H1 (cell line): ENCODE results near the gene CACNA1A. TPM values are rescaled to one million over a fixed set of nuclear protein-coding genes. Genes with fewer than 3 reads are reported as not detected.
A peak's percentile ranks its signal among the peaks of the same experiment; 100 is the strongest.
"Not testable (repeated sequence)": the region's sequence is repeated elsewhere in the genome, so short reads cannot be mapped to it uniquely, and the experiment has no call there.

Source experiments
- CTCF ChIA-PET: fragments of 300-600 bp; sonication (Branson Sonifier 250); formaldehyde crosslinking; loops from one replicate; lab custom pipeline; 2021; ENCODE audit not compliant: partially characterized antibody; lab: Charles Lee
- POLR2A ChIA-PET: fragments of 300-600 bp; sonication (Branson Sonifier 250); formaldehyde crosslinking; loops from one replicate; lab custom pipeline; 2021; ENCODE audit warnings: inconsistent platforms; ENCODE audit not compliant: partially characterized antibody; lab: Charles Lee
- DNase-seq, 2 experiments: peaks; one replicate each; pipeline versions ENCODE4 v3.0.0 to v3.0.0-alpha.2; 2010 to 2022; ENCODE audit warnings: low spot score in 2 of 2, low read depth in 1 of 2, mixed read lengths in 1 of 2
- FAIRE-seq: peaks from 2 replicates; lab custom pipeline; 2011; peaks lifted over from hg19 to GRCh38; lab: Jason Lieb, UNC
- H2AFZ ChIP-seq: 2 replicates; pipeline ENCODE4 v1.8.1; 2012; ENCODE audit warnings: low read length, inconsistent platforms
- H2AK5ac ChIP-seq: 2 replicates; pipeline ENCODE4 v1.6.1; 2013; ENCODE audit warnings: low read depth, low read length
- H2BK120ac ChIP-seq: replicated peaks from 2 replicates; pipeline ENCODE3; 2013; ENCODE audit warnings: low read depth, low read length, inconsistent platforms
- H2BK12ac ChIP-seq: 2 replicates; pipeline ENCODE4 v1.6.1; 2013; ENCODE audit warnings: low read depth, low read length
- H2BK15ac ChIP-seq: 2 replicates; pipeline ENCODE4 v1.6.1; 2013; ENCODE audit warnings: low read length
- H2BK20ac ChIP-seq: 2 replicates; pipeline ENCODE4 v1.6.1; 2013; ENCODE audit warnings: low read length
- H2BK5ac ChIP-seq: 2 replicates; pipeline ENCODE4 v1.6.1; 2013; ENCODE audit warnings: low read depth, low read length
- H3K14ac ChIP-seq: 2 replicates; pipeline ENCODE4 v1.6.1; 2013; ENCODE audit warnings: inconsistent platforms; ENCODE audit not compliant: insufficient read length
- H3K18ac ChIP-seq: 2 replicates; pipeline ENCODE4 v1.6.1; 2013; ENCODE audit warnings: low read length; ENCODE audit errors: extremely low read depth
- H3K23ac ChIP-seq: 2 replicates; pipeline ENCODE4 v1.6.1; 2013; ENCODE audit warnings: inconsistent platforms; ENCODE audit not compliant: insufficient read length
- H3K23me2 ChIP-seq: 2 replicates; pipeline ENCODE4 v1.6.1; 2013; ENCODE audit warnings: low read depth, low read length
- H3K27ac ChIP-seq: 2 replicates; pipeline ENCODE4 v1.6.1; 2011; ENCODE audit warnings: low read depth, low read length, inconsistent platforms
- H3K27me3 ChIP-seq, 4 experiments: replicated peaks in 1 of 4; 1 replicate in 1 of 4; 2 replicates in 3 of 4; pipeline versions ENCODE4 v1.6.1 to v1.8.1; 2011 to 2013; ENCODE audit warnings: low read length in 3 of 4, mild to moderate bottlenecking in 3 of 4, inconsistent platforms in 2 of 4, mixed read lengths in 2 of 4, moderate library complexity in 1 of 4; ENCODE audit not compliant: control insufficient read depth in 3 of 4, insufficient read depth in 3 of 4; ENCODE audit errors: extremely low read depth in 1 of 4
- H3K36me3 ChIP-seq, 4 experiments: 2 replicates each; pipeline versions ENCODE4 v1.6.1 to v1.8.1; 2011 to 2013; ENCODE audit warnings: mild to moderate bottlenecking in 4 of 4, low read length in 3 of 4, moderate library complexity in 2 of 4, control low read depth in 1 of 4, inconsistent platforms in 1 of 4; ENCODE audit not compliant: insufficient read depth in 4 of 4, control insufficient read depth in 2 of 4
- H3K4ac ChIP-seq: replicated peaks from 2 replicates; pipeline ENCODE3; 2013; ENCODE audit warnings: low read length, low read depth, mixed read lengths, inconsistent platforms; ENCODE audit not compliant: insufficient read length
- H3K4me1 ChIP-seq, 4 experiments: replicated peaks in 1 of 4; 1 replicate in 1 of 4; 2 replicates in 3 of 4; pipeline versions ENCODE4 v1.6.1 to v1.8.1; 2011 to 2013; ENCODE audit warnings: low read length in 3 of 4, inconsistent platforms in 2 of 4, mixed read lengths in 1 of 4; ENCODE audit not compliant: insufficient read depth in 4 of 4, control insufficient read depth in 3 of 4
- H3K4me2 ChIP-seq, 2 experiments: 2 replicates each; pipeline versions ENCODE4 v1.6.1 to v1.8.1; 2011 to 2013; ENCODE audit warnings: low read depth in 2 of 2, low read length in 2 of 2, control low read depth in 1 of 2, inconsistent platforms in 1 of 2, mild to moderate bottlenecking in 1 of 2; ENCODE audit not compliant: insufficient read depth in 1 of 2
- H3K4me3 ChIP-seq, 4 experiments: fragments of 200-600, 300-600 bp in 1 of 4; sonication (generic), shearing (Covaris generic), sonication (Bioruptor Twin) in 1 of 4; 2 replicates each; pipeline versions ENCODE4 v1.5.1 to v1.8.1; 2011 to 2016; ENCODE audit warnings: low read length in 4 of 4, low read depth in 3 of 4, control low read depth in 2 of 4, inconsistent platforms in 2 of 4, mild to moderate bottlenecking in 2 of 4, mixed read lengths in 1 of 4, moderate library complexity in 1 of 4; ENCODE audit not compliant: insufficient read depth in 2 of 4; ENCODE audit errors: extremely low read depth in 1 of 4
- H3K56ac ChIP-seq: replicated peaks from 2 replicates; pipeline ENCODE3; 2013; ENCODE audit warnings: low read depth, mild to moderate bottlenecking, mixed read lengths, low read length, inconsistent platforms; ENCODE audit not compliant: insufficient read length
- H3K79me1 ChIP-seq: 2 replicates; pipeline ENCODE4 v1.6.1; 2013; ENCODE audit warnings: low read depth, low read length, control low read depth
- H3K79me2 ChIP-seq, 2 experiments: 2 replicates each; pipeline versions ENCODE4 v1.6.1 to v1.8.1; 2012 to 2013; ENCODE audit warnings: low read length in 2 of 2, mild to moderate bottlenecking in 2 of 2, inconsistent platforms in 1 of 2; ENCODE audit not compliant: insufficient read depth in 2 of 2, control insufficient read depth in 1 of 2
- H3K9ac ChIP-seq, 4 experiments: replicated peaks in 1 of 4; 1 replicate in 1 of 4; 2 replicates in 3 of 4; pipeline versions ENCODE4 v1.6.1 to v1.8.1; 2011 to 2013; ENCODE audit warnings: low read depth in 3 of 4, low read length in 3 of 4, control low read depth in 2 of 4, mild to moderate bottlenecking in 2 of 4, moderate library complexity in 2 of 4, inconsistent platforms in 1 of 4; ENCODE audit errors: extremely low read depth in 1 of 4
- H3K9me3 ChIP-seq, 2 experiments: 2 replicates each; pipeline versions ENCODE4 v1.6.1 to v1.8.1; 2012 to 2013; ENCODE audit warnings: mild to moderate bottlenecking in 2 of 2, moderate library complexity in 2 of 2, control low read depth in 1 of 2, inconsistent platforms in 1 of 2, low read depth in 1 of 2, low read length in 1 of 2, mixed read lengths in 1 of 2; ENCODE audit not compliant: insufficient read depth in 2 of 2
- H4K20me1 ChIP-seq, 2 experiments: replicated peaks in 1 of 2; 2 replicates each; pipeline versions ENCODE3 to v1.8.1; 2011 to 2013; ENCODE audit warnings: inconsistent platforms in 2 of 2, low read length in 2 of 2, mild to moderate bottlenecking in 1 of 2; ENCODE audit not compliant: insufficient read depth in 2 of 2, control insufficient read depth in 1 of 2
- H4K5ac ChIP-seq: 2 replicates; pipeline ENCODE4 v1.6.1; 2013; ENCODE audit warnings: low read length, low read depth, mixed read lengths, inconsistent platforms; ENCODE audit not compliant: insufficient read length
- H4K8ac ChIP-seq: 2 replicates; pipeline ENCODE4 v1.8.0; 2013; ENCODE audit warnings: mild to moderate bottlenecking, moderate library complexity, low read length, inconsistent platforms; ENCODE audit not compliant: insufficient read depth; ENCODE audit errors: extremely low read depth
- H4K91ac ChIP-seq: replicated peaks from 2 replicates; pipeline ENCODE3; 2013; ENCODE audit warnings: low read length, mixed read lengths, inconsistent platforms; ENCODE audit not compliant: insufficient read length
- WGBS, 2 experiments: shearing (Covaris generic) in 1 of 2; methylation state at CpG; one replicate each; pipeline versions ENCODE4 v1.1.6 to v1.1.7; 2013 to 2015; ENCODE audit warnings: low lambda C conversion rate in 2 of 2, mixed read lengths in 2 of 2, inconsistent platforms in 1 of 2, low coverage in 1 of 2, missing lambda C conversion rate in 1 of 2; ENCODE audit not compliant: insufficient replicate concordance in 2 of 2, insufficient coverage in 1 of 2, insufficient read length in 1 of 2; ENCODE audit errors: extremely low coverage in 1 of 2, missing lambda C conversion rate in 1 of 2; 5-methylcytosine and 5-hydroxymethylcytosine counted together
- polyA plus RNA-seq, 7 experiments: library from polyadenylated mRNA; depleted of rRNA in 3 of 7; stranded (reverse) in 5 of 7; unstranded in 2 of 7; fragments of >200 nt in 5 of 7; fragments of 200-250 nt in 2 of 7; gene quantifications; 1 replicate in 5 of 7; 2 replicates in 1 of 7; 4 replicates in 1 of 7; pipeline versions ENCODE4 v1.2.1 to v1.2.3, GENCODE V29; 2011 to 2013; ENCODE audit warnings: missing spikeins in 2 of 7, mixed read lengths in 2 of 7
- total RNA-seq: library from RNA; stranded (reverse); fragmentation: NEBNext Ultra II Directional; extraction: Animal tissue kit (Norgen Biotek cat#: 25700); gene quantifications from 2 replicates; pipeline ENCODE4 v1.2.1, GENCODE V29; 2021

CACNA1A gene
- total and polyA plus RNA-seq, 2 of the 8 experiments (the other 6 are each of a cell fraction or from before 2014, with no cell fraction given) = 10.7 to 25.3 TPM

- not testable (repeated sequence) for FAIRE-seq, H4K91ac ChIP-seq, H2BK5ac ChIP-seq, H3K4me2 ChIP-seq, H3K23me2 ChIP-seq, H3K27me3 ChIP-seq, H4K8ac ChIP-seq, H2AK5ac ChIP-seq, H4K20me1 ChIP-seq, H3K4ac ChIP-seq, H3K23ac ChIP-seq, H3K4me1 ChIP-seq, H3K27ac ChIP-seq, H2AFZ ChIP-seq, DNase-seq, H2BK15ac ChIP-seq, H3K56ac ChIP-seq, H3K4me3 ChIP-seq, H3K9me3 ChIP-seq, H3K36me3 ChIP-seq, H3K18ac ChIP-seq, H3K79me2 ChIP-seq, H2BK120ac ChIP-seq, H3K9ac ChIP-seq, H2BK20ac ChIP-seq, H4K5ac ChIP-seq, H3K79me1 ChIP-seq, H3K14ac ChIP-seq
- ChIA-PET POLR2A (interaction anchor here (0.8 to 4.3 kb wide), 6 partner anchors 9 to 67 kb away, joined by 3 to 48 read pairs (median 8); no protein-coding TSS in a partner anchor), CTCF (interaction anchor here (0.6 to 2.9 kb wide), 7 partner anchors 8 to 765 kb away, joined by 3 to 26 read pairs (median 4); no protein-coding TSS in a partner anchor)
- 91% methylated on average over 22 of the region's 22 CpGs; no CpG with 5 or more reads in 1 of the 2 experiments for WGBS, 2 experiments
- peak overlapping the region; percentile 7; the same call in 1 of the 2 replicates for H2BK12ac ChIP-seq
These were observed 320.3 kb downstream of the CACNA1A start for GRCh38 chr19:13185763-13186657.
